GM18951 (cell line): ENCODE data around the gene PPM1M.

Source experiments
- POLR2A ChIP-seq: IDR thresholded peaks from 4 replicates; pipeline ENCODE4 v1.6.1; 2011; ENCODE audit warnings: mild to moderate bottlenecking; ENCODE audit not compliant: insufficient read length, insufficient read depth; ENCODE audit errors: extremely low read depth
- in situ Hi-C: fragments of 300-500 bp; cut with MboI; formaldehyde crosslinking; loops from one replicate; pipeline ENCODE4 v1.12.0; 2022; ENCODE audit warnings: low sequenced_read_pairs, mixed read lengths, inconsistent platforms; ENCODE audit not compliant: unreplicated experiment

Gene PPM1M

DNA sequence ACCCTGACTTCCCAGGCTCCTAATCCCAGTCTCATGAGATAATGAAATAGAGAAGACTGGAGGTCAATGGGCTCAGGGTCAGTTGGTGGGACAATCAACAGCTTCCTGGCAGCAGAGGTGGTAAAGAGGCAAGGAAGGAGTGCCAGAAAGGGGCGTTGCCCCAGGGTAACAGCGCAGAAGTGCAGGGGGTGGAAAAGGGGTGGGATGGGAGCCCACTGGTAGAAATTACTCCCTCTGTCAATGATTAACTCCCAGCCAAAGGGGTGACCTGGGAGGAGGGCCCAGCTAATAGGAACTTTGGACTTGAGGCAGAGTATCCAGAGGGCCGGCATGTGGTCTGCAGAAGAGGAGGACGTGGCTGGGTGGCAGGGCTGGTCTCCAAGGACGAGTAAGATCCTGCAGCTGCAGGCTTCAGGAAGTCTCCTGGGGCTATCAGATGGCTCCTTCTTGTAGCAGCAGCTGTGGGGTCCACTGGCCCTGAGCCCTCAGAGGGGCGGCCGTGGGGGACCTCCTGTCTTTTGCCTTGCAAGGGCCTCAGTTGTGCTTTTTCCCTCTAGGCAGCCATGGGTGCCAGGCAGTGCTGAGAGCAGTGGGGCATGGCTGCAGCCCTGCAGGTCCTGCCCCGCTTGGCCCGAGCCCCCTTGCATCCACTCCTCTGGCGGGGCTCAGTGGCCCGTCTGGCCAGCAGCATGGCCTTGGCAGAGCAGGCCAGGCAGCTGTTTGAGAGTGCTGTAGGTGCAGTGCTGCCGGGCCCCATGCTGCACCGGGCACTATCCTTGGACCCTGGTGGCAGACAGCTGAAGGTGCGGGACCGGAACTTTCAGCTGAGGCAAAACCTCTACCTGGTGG is 44.4 kb downstream of the PPM1M start:
- in situ Hi-C loops: no loop called here
- TF ChIP-seq POLR2A: no peak

GRCh38 chr3:52290596-52291507 is 45.3 kb downstream of the PPM1M start:
- in situ Hi-C loops: no loop called here
- TF ChIP-seq POLR2A: no peak

- TF ChIP-seq POLR2A: no peak
- in situ Hi-C loops: no loop called here
Observed at GRCh38 chr3:52291508-52292181, 46.1 kb downstream of the PPM1M start.

- in situ Hi-C loops: no loop called here
- no peak for TF ChIP-seq POLR2A
Observed at GRCh38 chr3:52292247-52293065, 46.9 kb downstream of the PPM1M start.

GRCh38 chr3:52293491-52294319 is 48.1 kb downstream of the PPM1M start:
- TF ChIP-seq POLR2A: no peak
- in situ Hi-C loops: no loop called here

- in situ Hi-C loops: loop anchor here (5.0 kb wide), 1 partner anchor 38 kb away; no protein-coding TSS in a partner anchor
- no peak for TF ChIP-seq POLR2A
Observed at GRCh38 chr3:52294320-52295150, 49.0 kb downstream of the PPM1M start.

DNA sequence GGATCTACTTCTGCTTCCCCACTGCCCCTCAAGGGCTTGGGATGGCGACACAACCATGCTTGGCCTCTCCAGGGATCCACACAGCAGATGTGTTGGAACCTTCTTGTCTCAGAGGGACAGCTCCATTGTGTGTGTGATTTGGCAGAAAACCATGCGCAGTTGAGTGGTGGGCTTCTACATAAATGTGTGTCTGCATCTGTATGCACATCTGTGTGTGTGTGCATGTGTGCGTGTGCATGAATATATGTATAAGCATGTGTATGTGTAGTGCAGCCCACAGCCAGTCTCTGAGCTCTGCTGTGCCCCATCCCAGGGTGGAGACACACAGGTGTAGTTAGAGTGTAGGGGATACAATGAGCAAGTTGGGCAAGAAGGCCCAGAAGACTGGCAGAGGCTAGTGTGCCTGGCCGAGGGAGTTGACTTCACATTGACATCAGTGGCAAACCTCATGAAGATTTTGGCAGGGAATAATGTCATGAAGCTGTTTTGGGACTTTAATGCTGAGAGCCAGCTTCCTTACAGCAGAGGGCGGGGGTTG is 50.2 kb downstream of the PPM1M start:
- in situ Hi-C loops: loop anchor here (5.0 kb wide), 1 partner anchor 37 kb away; no protein-coding TSS in a partner anchor
- no peak for TF ChIP-seq POLR2A

DNA sequence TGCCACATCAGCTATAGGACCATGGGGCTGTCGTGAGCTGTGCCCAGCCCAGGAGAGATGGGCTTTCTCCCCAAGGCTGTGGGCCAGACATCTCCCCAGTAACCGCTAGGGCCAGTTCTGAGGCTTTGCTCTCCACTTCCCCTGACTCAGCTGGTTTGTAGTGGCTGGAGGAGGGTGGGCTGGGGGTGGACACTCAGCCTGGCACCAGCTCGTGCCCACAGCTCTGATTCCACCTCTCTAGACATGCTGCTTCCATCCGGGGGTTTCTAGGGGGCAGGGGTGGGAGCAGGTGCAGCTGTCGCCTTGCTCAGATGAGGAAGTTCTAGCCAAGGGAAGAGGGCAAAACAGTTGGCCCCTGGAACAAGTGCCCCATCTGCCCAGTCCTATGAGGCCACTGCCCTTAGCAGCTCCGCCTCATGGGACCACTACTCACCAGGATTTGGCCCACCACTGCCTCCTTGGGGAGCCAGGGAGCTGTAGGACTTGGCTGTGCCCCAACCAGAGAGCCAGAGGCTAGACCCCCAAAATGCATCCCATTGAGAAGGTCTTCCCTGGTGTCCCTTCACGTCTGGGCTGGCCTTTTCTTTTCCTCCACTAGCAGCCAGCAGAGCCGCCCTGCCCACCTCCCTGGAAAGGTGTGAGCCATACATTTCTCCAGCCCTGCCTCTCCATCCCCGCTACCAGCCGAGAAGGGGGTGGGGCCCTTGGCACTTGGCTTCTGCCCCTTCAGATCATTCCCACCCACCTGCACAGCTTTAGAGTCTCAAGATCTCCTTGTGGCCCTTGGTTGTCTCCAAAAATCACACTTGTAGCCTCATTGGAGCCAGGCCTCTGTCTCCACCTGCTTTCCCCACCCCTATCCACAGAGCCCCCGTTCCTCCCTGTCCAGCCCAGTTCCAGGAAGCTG is 51.9 kb downstream of the PPM1M start:
- no peak for TF ChIP-seq POLR2A
- in situ Hi-C loops: loop anchor here (5.0 kb wide), 1 partner anchor 35 kb away; no protein-coding TSS in a partner anchor
